ENCODE results near the gene TOR2A. TPM values are rescaled to one million over a fixed set of nuclear protein-coding genes. Genes with fewer than 3 reads are reported as not detected.
"Not testable (repeated sequence)": the region's sequence is repeated elsewhere in the genome, so short reads cannot be mapped to it uniquely, and the experiment has no call there.

The TOR2A gene
- total and polyA plus RNA-seq, 9 donors: 3.7 to 10.0 (median 9.2) TPM

DNA sequence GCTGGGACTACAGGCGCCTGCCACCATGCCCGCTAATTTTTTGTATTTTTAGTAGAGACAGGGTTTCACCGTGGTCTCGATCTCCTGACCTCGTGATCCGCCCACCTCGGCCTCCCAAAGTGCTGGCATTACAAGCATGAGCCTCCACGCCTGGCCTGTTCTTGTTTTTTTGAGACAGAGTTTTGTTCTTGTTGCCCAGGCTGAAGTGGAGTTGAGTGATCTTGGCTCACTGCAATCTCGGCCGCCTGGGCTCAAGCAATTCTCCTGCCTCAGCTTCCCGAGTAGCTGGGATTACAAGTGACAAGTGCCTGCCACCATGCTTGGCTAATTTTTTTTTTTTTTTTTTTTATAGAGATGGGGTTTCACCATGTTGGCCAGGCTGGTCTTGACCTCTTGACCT, 21.7 kb upstream of the TOR2A start:
- WGBS (ENCODE audit: insufficient coverage): 83% methylated on average over 1 of the region's 11 CpGs
- H3K4me3 ChIP-seq (ENCODE audit: low read length): not testable (repeated sequence)
- H3K27me3 ChIP-seq (ENCODE audit: control insufficient read depth, insufficient read depth, low read length): peaks cover 32% of the 10 kb centered on the region

GRCh38 chr9:127756233-127756632, 21.1 kb upstream of the TOR2A start:
- Histone ChIP-seq H3K36me3 (ENCODE audit: control insufficient read depth, insufficient read depth, low read length) (peaks cover 20% of the 10 kb centered on the region), H3K27me3 (ENCODE audit: control insufficient read depth, insufficient read depth, low read length) (peaks cover 33% of the 10 kb centered on the region), H3K4me3 (ENCODE audit: low read length) (no peak overlapping the region), H3K4me1 (ENCODE audit: control insufficient read depth, insufficient read depth, low read length) (peaks cover 16% of the 10 kb centered on the region), H3K9me3 (replicated peaks; ENCODE audit: control insufficient read depth, low read depth, low read length) (no peaks in the 10 kb centered on the region), H3K27ac (ENCODE audit: low read length) (no peak overlapping the region)
- DNase-seq: no peak
- 80% methylated on average over 3 of the region's 3 CpGs for WGBS (ENCODE audit: insufficient coverage)

More for the DNA sequence above, 21.7 kb upstream of the TOR2A start:
- H3K4me1 ChIP-seq (ENCODE audit: control insufficient read depth, insufficient read depth, low read length): peaks cover 20% of the 10 kb centered on the region
- H3K9me3 ChIP-seq (replicated peaks; ENCODE audit: control insufficient read depth, low read depth, low read length); H3K27ac ChIP-seq (ENCODE audit: low read length); DNase-seq: not testable (repeated sequence)
- peaks cover 21% of the 10 kb centered on the region for H3K36me3 ChIP-seq (ENCODE audit: control insufficient read depth, insufficient read depth, low read length)

- H3K27me3 ChIP-seq (ENCODE audit: control insufficient read depth, insufficient read depth, low read length): peaks cover 33% of the 10 kb centered on the region
- H3K36me3 ChIP-seq (ENCODE audit: control insufficient read depth, insufficient read depth, low read length): peaks cover 18% of the 10 kb centered on the region
- no peak overlapping the region for H3K27ac ChIP-seq (ENCODE audit: low read length)
- peaks cover 16% of the 10 kb centered on the region for H3K4me1 ChIP-seq (ENCODE audit: control insufficient read depth, insufficient read depth, low read length)
- no peak for DNase-seq
- WGBS (ENCODE audit: insufficient coverage): 12% methylated on average over 46 of the region's 61 CpGs
- H3K9me3 ChIP-seq (replicated peaks; ENCODE audit: control insufficient read depth, low read depth, low read length): no peaks in the 10 kb centered on the region
- no peak overlapping the region for H3K4me3 ChIP-seq (ENCODE audit: low read length)
Measured at GRCh38 chr9:127755061-127756060, 20.3 kb upstream of the TOR2A start.

DNA sequence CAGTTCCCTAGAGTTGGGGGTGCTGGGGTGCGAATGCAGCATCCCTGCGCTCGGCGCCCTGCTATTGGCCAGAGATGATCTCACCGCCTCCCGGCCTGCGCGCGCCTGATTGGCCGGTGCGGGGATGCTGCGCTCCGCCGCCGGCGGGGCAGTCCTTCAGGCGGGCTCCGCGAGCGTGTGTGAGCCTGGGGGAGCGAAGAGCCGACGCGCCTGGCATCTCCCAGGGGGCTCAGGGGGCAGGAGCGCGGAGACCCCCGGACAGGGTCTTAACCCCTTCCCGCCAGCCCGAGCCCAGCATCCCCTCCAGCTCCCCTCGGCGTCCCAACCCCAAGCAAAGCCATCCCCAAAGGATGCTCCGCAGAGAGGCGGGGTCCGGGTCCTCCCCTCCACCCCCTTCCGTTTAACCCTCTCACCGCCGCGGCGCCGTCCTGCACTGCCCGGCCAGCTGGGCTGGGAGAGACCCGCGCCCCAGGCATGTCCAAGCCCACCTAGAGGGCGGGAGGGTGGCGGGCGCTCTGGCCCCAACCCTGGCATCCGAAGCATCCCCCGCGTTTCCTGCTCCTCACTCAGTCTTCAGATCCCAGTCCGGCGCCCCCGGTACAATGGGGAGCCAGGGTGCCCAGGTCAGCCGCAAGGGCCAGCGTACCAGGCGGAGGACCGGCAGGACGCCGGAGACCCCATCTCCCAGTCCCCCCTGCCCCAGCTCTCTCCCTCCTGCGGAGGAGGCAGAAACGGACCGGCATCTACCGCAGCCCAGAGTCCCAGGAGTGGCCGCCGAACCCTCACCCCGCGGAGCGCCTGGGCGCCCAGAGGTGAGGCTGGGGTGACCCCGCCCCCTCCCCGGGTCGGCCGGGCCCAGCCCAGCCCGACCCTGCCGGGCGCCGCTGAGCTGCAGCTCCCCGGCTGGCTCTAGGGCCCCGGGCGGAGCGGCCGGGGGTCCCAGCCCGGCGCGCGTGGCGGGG, 19.3 kb upstream of the TOR2A start:
- no peak overlapping the region for H3K27ac ChIP-seq (ENCODE audit: low read length)
- H3K9me3 ChIP-seq (replicated peaks; ENCODE audit: control insufficient read depth, low read depth, low read length): no peaks in the 10 kb centered on the region
- H3K4me1 ChIP-seq (ENCODE audit: control insufficient read depth, insufficient read depth, low read length): peaks cover 16% of the 10 kb centered on the region
- H3K4me3 ChIP-seq (ENCODE audit: low read length): peak overlapping the region; percentile 10
- no peak for DNase-seq
- peaks cover 18% of the 10 kb centered on the region for H3K36me3 ChIP-seq (ENCODE audit: control insufficient read depth, insufficient read depth, low read length)
- H3K27me3 ChIP-seq (ENCODE audit: control insufficient read depth, insufficient read depth, low read length): peaks cover 33% of the 10 kb centered on the region
- 10% methylated on average over 77 of the region's 86 CpGs for WGBS (ENCODE audit: insufficient coverage)

GRCh38 chr9:127753622-127754021, 18.5 kb upstream of the TOR2A start:
- H3K9me3 ChIP-seq (replicated peaks; ENCODE audit: control insufficient read depth, low read depth, low read length): no peaks in the 10 kb centered on the region
- no peak overlapping the region for H3K4me3 ChIP-seq (ENCODE audit: low read length)
- peak overlapping the region; percentile 3 for H3K27ac ChIP-seq (ENCODE audit: low read length)
- H3K36me3 ChIP-seq (ENCODE audit: control insufficient read depth, insufficient read depth, low read length): peaks cover 22% of the 10 kb centered on the region
- no peak for DNase-seq
- WGBS (ENCODE audit: insufficient coverage): 100% methylated on average over 1 of the region's 8 CpGs
- peaks cover 16% of the 10 kb centered on the region for H3K4me1 ChIP-seq (ENCODE audit: control insufficient read depth, insufficient read depth, low read length)
- peaks cover 33% of the 10 kb centered on the region for H3K27me3 ChIP-seq (ENCODE audit: control insufficient read depth, insufficient read depth, low read length)

GRCh38 chr9:127753148-127753547, 18.1 kb upstream of the TOR2A start:
- Histone ChIP-seq H3K27ac (ENCODE audit: low read length) (no peak overlapping the region), H3K4me3 (ENCODE audit: low read length) (no peak overlapping the region), H3K9me3 (replicated peaks; ENCODE audit: control insufficient read depth, low read depth, low read length) (no peaks in the 10 kb centered on the region), H3K36me3 (ENCODE audit: control insufficient read depth, insufficient read depth, low read length) (peaks cover 24% of the 10 kb centered on the region), H3K27me3 (ENCODE audit: control insufficient read depth, insufficient read depth, low read length) (peaks cover 33% of the 10 kb centered on the region), H3K4me1 (ENCODE audit: control insufficient read depth, insufficient read depth, low read length) (peaks cover 16% of the 10 kb centered on the region)
- no peak for DNase-seq
- WGBS (ENCODE audit: insufficient coverage): 78% methylated on average over 7 of the region's 8 CpGs

- 27% methylated on average over 3 of the region's 10 CpGs for WGBS (ENCODE audit: insufficient coverage)
- no peak for DNase-seq
- peaks cover 33% of the 10 kb centered on the region for H3K27me3 ChIP-seq (ENCODE audit: control insufficient read depth, insufficient read depth, low read length)
- H3K4me1 ChIP-seq (ENCODE audit: control insufficient read depth, insufficient read depth, low read length): peaks cover 16% of the 10 kb centered on the region
- no peak overlapping the region for H3K4me3 ChIP-seq (ENCODE audit: low read length)
- no peaks in the 10 kb centered on the region for H3K9me3 ChIP-seq (replicated peaks; ENCODE audit: control insufficient read depth, low read depth, low read length)
- H3K27ac ChIP-seq (ENCODE audit: low read length): no peak overlapping the region
- peaks cover 32% of the 10 kb centered on the region for H3K36me3 ChIP-seq (ENCODE audit: control insufficient read depth, insufficient read depth, low read length)
Measured at GRCh38 chr9:127751269-127752054, 16.4 kb upstream of the TOR2A start.

DNA sequence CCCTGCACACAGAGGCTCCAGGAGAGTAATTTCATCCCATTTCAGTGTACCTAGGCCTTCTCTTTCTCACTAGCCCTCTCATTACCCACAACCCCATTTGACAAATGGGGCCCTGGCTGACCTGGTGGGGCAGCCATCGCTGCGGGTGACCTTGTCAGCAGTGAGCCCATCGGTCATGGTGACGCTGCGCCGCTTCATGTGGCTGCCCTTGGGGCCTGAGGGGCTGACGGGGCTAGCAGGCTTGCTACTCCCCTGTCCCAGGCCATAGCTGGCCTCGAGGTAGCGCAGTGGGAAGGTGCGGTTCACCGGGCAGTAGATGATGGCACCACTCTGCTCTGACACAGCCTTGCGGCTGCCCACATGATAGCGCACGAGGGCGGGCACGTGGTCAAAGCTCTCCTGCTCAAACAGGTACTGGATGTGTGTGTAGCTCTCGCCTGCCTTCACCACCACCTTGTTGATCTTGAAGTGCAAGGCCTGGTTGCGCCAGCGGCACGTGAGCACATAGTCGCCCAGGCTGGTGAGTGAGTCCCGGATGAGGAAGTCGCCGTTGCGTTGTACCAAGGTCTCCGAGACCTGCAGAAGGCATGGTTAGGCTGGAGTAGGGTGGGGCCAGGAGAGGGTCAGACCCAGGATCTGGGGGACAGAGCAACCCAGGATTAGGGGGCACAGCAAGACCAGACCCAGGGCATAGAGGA, 14.1 kb upstream of the TOR2A start:
- 90% methylated on average over 26 of the region's 26 CpGs for WGBS (ENCODE audit: insufficient coverage)
- Histone ChIP-seq H3K4me3 (ENCODE audit: low read length) (no peak overlapping the region), H3K27ac (ENCODE audit: low read length) (no peak overlapping the region), H3K4me1 (ENCODE audit: control insufficient read depth, insufficient read depth, low read length) (peaks cover 4% of the 10 kb centered on the region), H3K36me3 (ENCODE audit: control insufficient read depth, insufficient read depth, low read length) (peaks cover 42% of the 10 kb centered on the region), H3K9me3 (replicated peaks; ENCODE audit: control insufficient read depth, low read depth, low read length) (no peaks in the 10 kb centered on the region), H3K27me3 (ENCODE audit: control insufficient read depth, insufficient read depth, low read length) (peaks cover 18% of the 10 kb centered on the region)
- no peak for DNase-seq

- peaks cover 4% of the 10 kb centered on the region for H3K27me3 ChIP-seq (ENCODE audit: control insufficient read depth, insufficient read depth, low read length)
- DNase-seq: no peak
Measured at GRCh38 chr9:127746959-127747569, 12.0 kb upstream of the TOR2A start.

More at GRCh38 chr9:127746959-127747569, 12.0 kb upstream of the TOR2A start:
- Histone ChIP-seq H3K4me1 (ENCODE audit: control insufficient read depth, insufficient read depth, low read length) (peaks cover 6% of the 10 kb centered on the region), H3K36me3 (ENCODE audit: control insufficient read depth, insufficient read depth, low read length) (peaks cover 41% of the 10 kb centered on the region), H3K9me3 (replicated peaks; ENCODE audit: control insufficient read depth, low read depth, low read length) (no peaks in the 10 kb centered on the region), H3K27ac (ENCODE audit: low read length) (no peak overlapping the region), H3K4me3 (ENCODE audit: low read length) (no peak overlapping the region)
- whole genome bisulfite sequencing (ENCODE audit: insufficient coverage): 60% methylated on average over 10 of the region's 15 CpGs

Data from muscle of leg (tissue), 11 donors.